Stimulated activated CD4-positive, alpha-beta T cell treated with anti-CD3 and anti-CD28 coated beads, Interleukin-4, amount 100 ng/mL, for 1 hour (primary cell): ENCODE measurements around the gene PLEKHA4.
"Not testable (repeated sequence)": the region's sequence is repeated elsewhere in the genome, so short reads cannot be mapped to it uniquely, and the experiment has no call there.

Experiments used
- DNase-seq: peaks from one replicate; pipeline ENCODE4 v3.0.0-alpha.2; 2020

The PLEKHA4 gene

GRCh38 chr19:48868114-48868886 lies at the start of gene PLEKHA4:
PLEKHA4 (minus strand) TSS chr19:48868617; CDS start chr19:48867620, 997 bp downstream.
- no peak for DNase-seq

GRCh38 chr19:48918071-48918470 lies 49.7 kb upstream of the PLEKHA4 start:
- DNase-seq = no peak

GRCh38 chr19:48915757-48916156 lies 47.3 kb upstream of the PLEKHA4 start:
- no peak for DNase-seq

GRCh38 chr19:48914181-48914580 lies 45.8 kb upstream of the PLEKHA4 start:
- DNase-seq = no peak

GRCh38 chr19:48913114-48913889 lies 44.9 kb upstream of the PLEKHA4 start:
- no peak for DNase-seq

- no peak for DNase-seq
Observed at GRCh38 chr19:48910803-48911202, 42.4 kb upstream of the PLEKHA4 start.

- DNase-seq = not testable (repeated sequence)
Observed at GRCh38 chr19:48909424-48910077, 41.1 kb upstream of the PLEKHA4 start.

- no peak for DNase-seq
Observed at GRCh38 chr19:48907671-48908070, 39.3 kb upstream of the PLEKHA4 start.

GRCh38 chr19:48906324-48906723 lies 37.9 kb upstream of the PLEKHA4 start:
- no peak for DNase-seq

- DNase-seq = no peak
Observed at GRCh38 chr19:48905664-48906063, 37.2 kb upstream of the PLEKHA4 start.

- DNase-seq = not testable (repeated sequence)
Observed at GRCh38 chr19:48903788-48904187, 35.4 kb upstream of the PLEKHA4 start.

- not testable (repeated sequence) for DNase-seq
Observed at GRCh38 chr19:48902291-48902690, 33.9 kb upstream of the PLEKHA4 start.

- no peak for DNase-seq
Observed at GRCh38 chr19:48900477-48901406, 32.3 kb upstream of the PLEKHA4 start.

GRCh38 chr19:48899781-48900476 lies 31.5 kb upstream of the PLEKHA4 start, which contains the start of gene NUCB1:
NUCB1 (plus strand) TSS chr19:48900312; CDS start chr19:48900797, 485 bp downstream.
- DNase-seq = peak; percentile 99

- not testable (repeated sequence) for DNase-seq
Observed at GRCh38 chr19:48899386-48899749, 31.0 kb upstream of the PLEKHA4 start.

GRCh38 chr19:48897181-48897580 lies 28.8 kb upstream of the PLEKHA4 start:
- no peak for DNase-seq

- peak; percentile 54 for DNase-seq
Observed at GRCh38 chr19:48896191-48896720, 27.8 kb upstream of the PLEKHA4 start.

- no peak for DNase-seq
Observed at GRCh38 chr19:48895226-48895625, 26.8 kb upstream of the PLEKHA4 start.

GRCh38 chr19:48890551-48890950 lies 22.1 kb upstream of the PLEKHA4 start:
- DNase-seq = no peak

- not testable (repeated sequence) for DNase-seq
Observed at GRCh38 chr19:48889496-48889895, 21.1 kb upstream of the PLEKHA4 start.

GRCh38 chr19:48887861-48888612 lies 19.6 kb upstream of the PLEKHA4 start:
- no peak for DNase-seq
